ENCODE results near the gene TBC1D4.
"Not testable (repeated sequence)": the region's sequence is repeated elsewhere in the genome, so short reads cannot be mapped to it uniquely, and the experiment has no call there.

TBC1D4 gene

GRCh38 chr13:75355609-75356008, 126.4 kb downstream of the TBC1D4 start:
- DNase-seq: no peak

- DNase-seq: no peak
Observed at GRCh38 chr13:75353781-75354193, 128.2 kb downstream of the TBC1D4 start.

- no peak for DNase-seq
Observed at GRCh38 chr13:75352641-75353327, 129.2 kb downstream of the TBC1D4 start.

- DNase-seq: not testable (repeated sequence)
Observed at GRCh38 chr13:75351538-75351937, 130.4 kb downstream of the TBC1D4 start.

DNA sequence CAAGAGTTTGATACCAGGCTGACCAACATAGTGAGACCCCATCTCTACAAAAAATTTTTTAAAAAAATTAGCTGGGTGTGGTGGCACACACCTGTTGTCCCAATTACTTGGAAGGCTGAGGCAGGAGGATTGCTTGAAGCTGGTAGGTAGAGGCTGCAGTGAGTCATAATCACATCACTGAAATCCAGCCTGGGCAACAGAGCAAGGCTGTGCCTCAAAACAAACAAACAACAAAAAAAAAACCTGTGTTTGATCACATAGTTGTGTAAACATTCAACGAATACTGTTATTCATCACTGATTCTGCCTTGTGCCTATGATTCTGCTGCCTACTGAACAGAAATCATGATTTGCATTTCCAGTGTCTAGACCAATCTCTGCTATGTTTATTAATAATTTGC, 134.0 kb downstream of the TBC1D4 start:
- no peak for DNase-seq

DNA sequence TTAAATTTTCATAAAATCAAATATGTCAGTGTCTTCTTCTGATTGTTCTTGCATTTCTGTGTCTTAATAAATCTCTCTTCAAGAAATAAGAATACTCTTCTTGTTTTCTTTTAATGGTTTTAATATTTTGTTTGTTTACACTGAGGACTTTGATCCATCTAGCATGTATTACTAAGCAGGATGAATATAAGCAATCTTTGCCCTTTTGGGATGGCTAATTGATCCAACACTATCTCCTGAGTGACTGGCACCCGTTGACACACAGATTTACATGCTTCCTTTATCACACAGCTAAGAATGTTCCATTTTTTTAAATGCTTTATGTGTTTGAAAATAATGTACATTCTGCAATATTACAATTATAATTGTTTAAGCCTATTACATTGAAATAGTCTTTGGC, 134.5 kb downstream of the TBC1D4 start:
- DNase-seq: no peak

GRCh38 chr13:75345193-75345592, 136.8 kb downstream of the TBC1D4 start:
- DNase-seq: no peak

DNA sequence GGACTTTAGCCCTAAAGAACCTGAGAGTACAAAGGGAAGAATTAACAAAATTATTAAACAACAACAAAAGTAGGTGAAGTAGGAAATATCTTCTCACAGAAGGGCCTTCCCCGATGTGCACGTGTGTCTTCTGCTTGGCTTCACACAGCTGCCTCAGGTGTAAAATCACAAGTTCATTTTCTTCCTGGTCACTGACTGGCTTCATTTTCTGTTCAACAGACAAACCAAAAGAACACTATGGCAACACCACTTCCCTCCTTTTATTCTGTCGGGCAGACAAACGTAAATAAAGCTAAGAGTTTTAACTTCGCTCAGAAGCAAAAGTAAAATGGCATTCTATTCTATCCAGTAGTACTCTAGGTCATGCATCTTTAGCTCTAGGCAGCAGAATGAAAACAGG, 140.9 kb downstream of the TBC1D4 start:
- no peak for DNase-seq

GRCh38 chr13:75339635-75340374, 142.2 kb downstream of the TBC1D4 start:
- DNase-seq: no peak

DNA sequence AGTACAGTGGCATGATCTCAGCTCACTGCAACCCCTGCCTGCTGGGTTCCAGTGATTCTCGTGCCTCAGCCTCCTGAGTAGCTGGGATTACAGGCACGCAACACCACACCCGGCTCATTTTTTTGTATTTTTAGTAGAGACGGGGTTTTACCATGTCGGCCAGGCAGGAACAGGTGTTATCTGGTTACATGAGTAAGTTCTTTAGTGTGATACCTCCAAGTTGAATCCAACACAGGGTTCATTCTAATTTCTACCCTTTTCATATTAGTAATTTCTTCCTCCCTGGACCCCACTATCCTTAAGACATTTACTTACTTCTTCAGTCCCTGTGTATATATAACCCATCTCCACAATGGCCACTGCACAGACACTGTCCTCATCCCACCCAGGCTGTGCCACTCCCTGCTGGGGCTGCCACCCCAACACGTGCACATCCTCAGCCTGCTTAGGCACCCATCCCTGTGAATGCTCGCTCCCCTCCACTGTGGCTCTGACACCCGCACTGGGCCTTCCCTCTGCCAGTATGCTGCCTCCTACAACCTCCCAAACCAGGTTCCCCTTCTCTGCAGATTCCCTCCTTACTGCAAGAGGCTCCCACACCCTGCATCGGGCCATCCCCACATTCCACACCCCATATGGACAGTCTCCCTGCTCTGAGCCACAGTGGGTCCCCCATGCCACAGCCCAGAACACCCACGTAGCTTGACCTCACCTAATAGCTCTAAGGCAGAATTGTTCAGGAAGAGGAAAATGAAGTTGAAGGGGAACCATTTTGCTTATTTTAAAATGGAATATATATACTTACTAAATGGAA, 147.1 kb downstream of the TBC1D4 start:
- DNase-seq: no peak

DNA sequence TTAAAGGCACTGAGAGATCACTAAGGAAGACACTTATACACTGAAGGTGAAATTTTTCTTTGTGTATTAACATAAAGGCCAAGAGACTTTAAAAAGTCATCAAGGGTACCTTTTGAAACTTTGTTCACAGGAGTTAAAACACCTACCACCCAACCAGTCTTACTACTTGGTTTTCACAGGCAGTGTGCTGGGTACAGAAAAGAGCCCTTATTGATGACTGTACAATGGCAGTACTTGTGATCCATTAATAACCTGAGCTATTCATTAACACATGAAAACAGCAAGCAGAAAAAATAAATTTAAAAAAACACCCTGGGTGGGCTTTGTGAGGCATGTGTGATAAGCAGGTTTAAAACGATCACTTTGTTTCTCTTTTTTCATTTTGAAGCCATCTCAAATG, 148.9 kb downstream of the TBC1D4 start:
- no peak for DNase-seq

DNA sequence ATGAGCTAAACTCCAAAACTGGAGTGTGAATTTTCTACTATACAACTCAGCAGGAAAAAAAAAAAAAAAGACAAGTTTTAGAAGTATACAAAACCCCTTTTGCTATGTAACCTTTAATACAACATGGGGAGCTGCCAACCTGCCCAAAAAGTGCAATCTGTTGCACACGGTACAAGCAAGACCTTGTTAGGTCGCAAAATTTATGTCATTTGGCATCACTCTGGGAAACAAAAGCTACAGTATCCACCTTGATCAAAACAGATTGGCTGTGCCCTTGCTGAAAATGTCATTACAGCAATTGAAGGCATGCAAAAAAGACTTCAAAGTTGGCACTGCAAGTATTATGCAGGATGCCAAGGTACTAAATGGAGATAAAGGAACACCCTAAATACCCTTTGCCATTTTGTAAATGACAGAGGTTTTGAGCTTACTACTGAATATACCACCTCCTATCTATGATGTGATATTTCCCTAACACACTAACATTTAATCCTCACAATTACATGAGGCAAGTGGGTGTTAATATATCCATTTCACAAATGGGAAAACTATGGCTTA, 150.1 kb downstream of the TBC1D4 start:
- DNase-seq: no peak

- no peak for DNase-seq
Observed at GRCh38 chr13:75330770-75331169, 151.2 kb downstream of the TBC1D4 start.

- DNase-seq: no peak
Observed at GRCh38 chr13:75329723-75330122, 152.2 kb downstream of the TBC1D4 start.

- no peak for DNase-seq
Observed at GRCh38 chr13:75329097-75329496, 152.9 kb downstream of the TBC1D4 start.

DNA sequence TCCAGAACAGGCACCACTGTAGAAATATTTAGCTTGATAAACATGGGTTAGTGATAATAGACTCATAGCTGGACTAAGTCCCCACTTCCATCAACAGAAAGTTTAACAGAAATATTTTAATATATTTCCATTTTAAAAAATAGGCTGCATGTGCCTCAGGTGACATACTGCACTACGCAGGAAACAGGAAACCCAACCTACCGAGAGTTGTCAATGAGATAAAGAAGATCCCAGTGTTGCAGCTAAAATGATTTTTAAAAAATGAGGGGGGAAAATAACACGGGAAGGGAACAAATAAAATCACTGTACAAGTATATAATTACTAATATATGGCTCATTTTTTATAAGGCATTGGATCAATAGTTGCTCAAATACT, 154.8 kb downstream of the TBC1D4 start:
- no peak for DNase-seq

- no peak for DNase-seq
Observed at GRCh38 chr13:75326173-75327134, 155.5 kb downstream of the TBC1D4 start.

- DNase-seq: no peak
Observed at GRCh38 chr13:75325711-75326110, 156.3 kb downstream of the TBC1D4 start.

- no peak for DNase-seq
Observed at GRCh38 chr13:75324413-75324940, 157.5 kb downstream of the TBC1D4 start.

DNA sequence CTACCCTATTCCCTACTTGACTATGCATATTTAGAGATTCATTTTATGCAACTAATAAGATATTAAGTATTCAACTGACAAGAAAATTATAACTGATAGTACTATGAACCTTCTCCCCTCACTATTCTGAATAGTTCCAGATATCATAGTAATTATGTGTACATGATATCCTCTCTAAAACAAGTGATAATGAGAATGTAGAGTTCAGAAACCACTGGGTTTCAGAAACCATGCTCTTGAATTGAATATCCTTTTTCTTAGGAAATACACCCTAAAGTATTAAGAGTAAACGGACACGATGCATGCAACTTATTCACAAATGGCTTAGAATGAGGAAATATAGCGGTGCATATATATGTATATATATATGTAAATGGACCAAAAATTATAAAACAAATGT, 160.9 kb downstream of the TBC1D4 start:
- DNase-seq: no peak

- no peak for DNase-seq
Observed at GRCh38 chr13:75319254-75319653, 162.7 kb downstream of the TBC1D4 start.

Data from T1000 (cell line).